Measurements from ENCODE around the gene VCP.
"Not testable (repeated sequence)": the region's sequence is repeated elsewhere in the genome, so short reads cannot be mapped to it uniquely, and the experiment has no call there.

Gene VCP

GRCh38 chr9:35059438-35059837 is 13.0 kb downstream of the VCP start:
- DNase-seq = no peak

GRCh38 chr9:35057271-35057620 is 15.2 kb downstream of the VCP start:
- DNase-seq = no peak

GRCh38 chr9:35056571-35057270 is 15.7 kb downstream of the VCP start:
- no peak for DNase-seq

GRCh38 chr9:35054871-35055644 is 17.4 kb downstream of the VCP start:
- no peak for DNase-seq

GRCh38 chr9:35054185-35054835 is 18.1 kb downstream of the VCP start:
- no peak for DNase-seq

GRCh38 chr9:35051069-35051967 is 21.1 kb downstream of the VCP start:
- peak; percentile 37 for DNase-seq

GRCh38 chr9:35048511-35048910 is 23.9 kb downstream of the VCP start:
- DNase-seq = no peak

GRCh38 chr9:35044071-35044470 is 28.4 kb downstream of the VCP start:
- no peak for DNase-seq

GRCh38 chr9:35042891-35043545 is 29.4 kb downstream of the VCP start:
- no peak for DNase-seq

- DNase-seq = no peak
Measured at GRCh38 chr9:35042081-35042604, 30.3 kb downstream of the VCP start.

GRCh38 chr9:35035851-35036701 is 36.3 kb downstream of the VCP start:
- peak; percentile 23 for DNase-seq

GRCh38 chr9:35033101-35033500 is 39.3 kb downstream of the VCP start:
- no peak for DNase-seq

GRCh38 chr9:35029852-35030251 is 42.6 kb downstream of the VCP start:
- no peak for DNase-seq

GRCh38 chr9:35029241-35029640 is 43.2 kb downstream of the VCP start:
- no peak for DNase-seq

GRCh38 chr9:35028341-35028740 is 44.1 kb downstream of the VCP start:
- DNase-seq = no peak

GRCh38 chr9:35027860-35028259 is 44.6 kb downstream of the VCP start:
- no peak for DNase-seq

GRCh38 chr9:35027374-35027773 is 45.1 kb downstream of the VCP start:
- DNase-seq = no peak

- DNase-seq = no peak
Measured at GRCh38 chr9:35026671-35027070, 45.8 kb downstream of the VCP start.

- not testable (repeated sequence) for DNase-seq
Measured at GRCh38 chr9:35023443-35023842, 49.0 kb downstream of the VCP start.

GRCh38 chr9:35014517-35014916 is 57.9 kb downstream of the VCP start:
- DNase-seq = no peak

GRCh38 chr9:35010351-35010958 is 62.0 kb downstream of the VCP start:
- DNase-seq = no peak
